GM12878 (cell line): Measurements from ENCODE around the gene ZDHHC14.

Experiments
- GATAD2B ChIP-seq: fragments of 450-650 bp; conservative IDR thresholded peaks from 2 replicates; pipeline ENCODE4 v1.6.1; 2017; ENCODE audit warnings: low read depth, mild to moderate bottlenecking, moderate library complexity
- JUND ChIP-seq: IDR thresholded peaks from 2 replicates; pipeline ENCODE4 v1.6.1; 2012; ENCODE audit warnings: low read depth, mild to moderate bottlenecking, low read length, improper control_type of control experiment, moderate library complexity
- POLR2A ChIP-seq: IDR thresholded peaks from 2 replicates; pipeline ENCODE4 v1.6.1; 2011; ENCODE audit warnings: low read depth, mild to moderate bottlenecking, low read length
- TAF1 ChIP-seq: IDR thresholded peaks from 2 replicates; pipeline ENCODE4 v1.6.1; 2011; ENCODE audit warnings: mild to moderate bottlenecking, low read depth, low read length, borderline replicate concordance
- TBL1XR1 ChIP-seq: IDR thresholded peaks from 2 replicates; pipeline ENCODE4 v1.6.1; 2012; ENCODE audit warnings: low read depth, low read length, improper control_type of control experiment
- TF ChIP-seq, protein P1 (sequence below): IDR thresholded peaks from 2 replicates; pipeline ENCODE4 v1.6.1; 2012; ENCODE audit warnings: mild to moderate bottlenecking, low read depth, low read length
- TF ChIP-seq, protein P2 (sequence below), 3 experiments: IDR thresholded peaks in 2 of 3; conservative IDR thresholded peaks in 1 of 3; 2 replicates each; pipeline ENCODE4 v1.5.1; 2011; ENCODE audit warnings: low read depth in 3 of 3, low read length in 3 of 3, mild to moderate bottlenecking in 3 of 3, control low read depth in 2 of 3, moderate library complexity in 2 of 3, inconsistent platforms in 1 of 3, mixed read lengths in 1 of 3; ENCODE audit not compliant: control insufficient read depth in 2 of 3, insufficient read depth in 1 of 3; ENCODE audit errors: extremely low read depth in 1 of 3

- TF ChIP-seq TBL1XR1 (no peak), JUND (no peak), POLR2A (no peak), GATAD2B (no peak), TAF1 (no peak)
- TF ChIP-seq, protein P1, sequence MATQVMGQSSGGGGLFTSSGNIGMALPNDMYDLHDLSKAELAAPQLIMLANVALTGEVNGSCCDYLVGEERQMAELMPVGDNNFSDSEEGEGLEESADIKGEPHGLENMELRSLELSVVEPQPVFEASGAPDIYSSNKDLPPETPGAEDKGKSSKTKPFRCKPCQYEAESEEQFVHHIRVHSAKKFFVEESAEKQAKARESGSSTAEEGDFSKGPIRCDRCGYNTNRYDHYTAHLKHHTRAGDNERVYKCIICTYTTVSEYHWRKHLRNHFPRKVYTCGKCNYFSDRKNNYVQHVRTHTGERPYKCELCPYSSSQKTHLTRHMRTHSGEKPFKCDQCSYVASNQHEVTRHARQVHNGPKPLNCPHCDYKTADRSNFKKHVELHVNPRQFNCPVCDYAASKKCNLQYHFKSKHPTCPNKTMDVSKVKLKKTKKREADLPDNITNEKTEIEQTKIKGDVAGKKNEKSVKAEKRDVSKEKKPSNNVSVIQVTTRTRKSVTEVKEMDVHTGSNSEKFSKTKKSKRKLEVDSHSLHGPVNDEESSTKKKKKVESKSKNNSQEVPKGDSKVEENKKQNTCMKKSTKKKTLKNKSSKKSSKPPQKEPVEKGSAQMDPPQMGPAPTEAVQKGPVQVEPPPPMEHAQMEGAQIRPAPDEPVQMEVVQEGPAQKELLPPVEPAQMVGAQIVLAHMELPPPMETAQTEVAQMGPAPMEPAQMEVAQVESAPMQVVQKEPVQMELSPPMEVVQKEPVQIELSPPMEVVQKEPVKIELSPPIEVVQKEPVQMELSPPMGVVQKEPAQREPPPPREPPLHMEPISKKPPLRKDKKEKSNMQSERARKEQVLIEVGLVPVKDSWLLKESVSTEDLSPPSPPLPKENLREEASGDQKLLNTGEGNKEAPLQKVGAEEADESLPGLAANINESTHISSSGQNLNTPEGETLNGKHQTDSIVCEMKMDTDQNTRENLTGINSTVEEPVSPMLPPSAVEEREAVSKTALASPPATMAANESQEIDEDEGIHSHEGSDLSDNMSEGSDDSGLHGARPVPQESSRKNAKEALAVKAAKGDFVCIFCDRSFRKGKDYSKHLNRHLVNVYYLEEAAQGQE, result no peak
- TF ChIP-seq, protein P2, sequence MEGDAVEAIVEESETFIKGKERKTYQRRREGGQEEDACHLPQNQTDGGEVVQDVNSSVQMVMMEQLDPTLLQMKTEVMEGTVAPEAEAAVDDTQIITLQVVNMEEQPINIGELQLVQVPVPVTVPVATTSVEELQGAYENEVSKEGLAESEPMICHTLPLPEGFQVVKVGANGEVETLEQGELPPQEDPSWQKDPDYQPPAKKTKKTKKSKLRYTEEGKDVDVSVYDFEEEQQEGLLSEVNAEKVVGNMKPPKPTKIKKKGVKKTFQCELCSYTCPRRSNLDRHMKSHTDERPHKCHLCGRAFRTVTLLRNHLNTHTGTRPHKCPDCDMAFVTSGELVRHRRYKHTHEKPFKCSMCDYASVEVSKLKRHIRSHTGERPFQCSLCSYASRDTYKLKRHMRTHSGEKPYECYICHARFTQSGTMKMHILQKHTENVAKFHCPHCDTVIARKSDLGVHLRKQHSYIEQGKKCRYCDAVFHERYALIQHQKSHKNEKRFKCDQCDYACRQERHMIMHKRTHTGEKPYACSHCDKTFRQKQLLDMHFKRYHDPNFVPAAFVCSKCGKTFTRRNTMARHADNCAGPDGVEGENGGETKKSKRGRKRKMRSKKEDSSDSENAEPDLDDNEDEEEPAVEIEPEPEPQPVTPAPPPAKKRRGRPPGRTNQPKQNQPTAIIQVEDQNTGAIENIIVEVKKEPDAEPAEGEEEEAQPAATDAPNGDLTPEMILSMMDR (IDR thresholded peaks at IDR 0.05 in 2 of 3, conservative IDR thresholded peaks at IDR 0.05 in 1 of 3; ENCODE audit: control insufficient read depth in 2 of 3, extremely low read depth in 1 of 3, insufficient read depth in 1 of 3, low read depth in 3 of 3, low read length in 3 of 3), result no peak
Observed at GRCh38 chr6:157539421-157539822, 158.4 kb downstream of the ZDHHC14 start.
